HG03135 (cell line): ENCODE data around the gene PCNX2.

Experiments
- ATAC-seq: cut with Tn5 transposase; IDR thresholded peaks from one replicate; pipeline ENCODE4 v1.9.1; 2021; ENCODE audit warnings: mild to moderate bottlenecking, moderate library complexity; ENCODE audit not compliant: unreplicated experiment

The PCNX2 gene

DNA sequence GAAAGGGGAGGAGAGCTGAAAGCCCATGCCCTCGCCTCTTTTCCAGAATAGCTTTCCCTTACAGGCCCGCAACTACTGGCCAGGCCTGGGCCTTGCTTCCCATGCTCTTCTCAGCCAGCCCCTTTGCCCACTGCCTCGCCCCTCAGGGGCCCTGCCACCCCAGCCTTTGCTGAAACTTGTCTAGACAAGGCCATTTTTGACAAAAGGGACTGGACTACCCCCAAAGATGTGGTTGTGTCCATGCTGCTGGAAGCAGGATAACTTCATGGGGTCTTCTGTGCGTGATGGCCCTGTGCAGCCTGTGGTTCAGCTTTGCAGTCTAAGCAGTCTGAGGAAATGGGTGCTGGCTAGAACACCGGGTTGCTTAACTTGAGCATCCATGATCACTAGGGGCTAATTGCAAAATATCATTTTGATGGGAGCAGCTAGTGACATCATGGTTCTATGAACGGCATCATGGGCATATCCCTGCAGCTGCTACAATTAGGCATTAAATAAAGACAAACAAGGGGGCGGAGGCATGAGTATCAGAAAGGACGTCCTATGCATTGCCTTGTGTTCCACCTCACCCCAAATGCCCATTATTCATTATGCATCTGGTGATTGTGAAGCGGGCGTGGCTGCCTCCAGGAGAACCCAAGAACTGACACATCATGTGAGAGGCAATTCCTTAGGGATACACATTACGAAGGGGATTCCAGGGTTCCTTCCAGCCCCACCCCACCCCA, 308.3 kb downstream of the PCNX2 start:
- no peak for ATAC-seq

DNA sequence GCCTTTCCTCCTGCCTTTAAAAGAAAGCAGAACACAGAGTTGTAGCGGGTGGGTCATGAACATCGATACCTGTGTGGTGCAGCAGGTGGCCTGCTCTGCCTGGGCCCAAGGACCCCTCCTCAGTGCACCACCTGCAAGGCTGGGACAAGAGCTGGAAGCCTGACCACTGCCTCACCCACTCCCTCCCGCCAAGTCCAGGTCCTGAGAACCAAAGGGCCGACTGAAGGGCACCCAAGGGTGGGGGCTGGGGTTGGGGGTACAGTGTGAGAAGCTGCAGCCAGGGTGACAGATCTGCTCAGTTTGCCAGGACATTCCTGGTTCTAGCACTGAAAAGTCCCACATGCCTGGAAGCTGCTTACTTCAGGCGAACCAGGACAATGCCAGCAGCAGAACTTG, 309.0 kb downstream of the PCNX2 start:
- no peak for ATAC-seq

DNA sequence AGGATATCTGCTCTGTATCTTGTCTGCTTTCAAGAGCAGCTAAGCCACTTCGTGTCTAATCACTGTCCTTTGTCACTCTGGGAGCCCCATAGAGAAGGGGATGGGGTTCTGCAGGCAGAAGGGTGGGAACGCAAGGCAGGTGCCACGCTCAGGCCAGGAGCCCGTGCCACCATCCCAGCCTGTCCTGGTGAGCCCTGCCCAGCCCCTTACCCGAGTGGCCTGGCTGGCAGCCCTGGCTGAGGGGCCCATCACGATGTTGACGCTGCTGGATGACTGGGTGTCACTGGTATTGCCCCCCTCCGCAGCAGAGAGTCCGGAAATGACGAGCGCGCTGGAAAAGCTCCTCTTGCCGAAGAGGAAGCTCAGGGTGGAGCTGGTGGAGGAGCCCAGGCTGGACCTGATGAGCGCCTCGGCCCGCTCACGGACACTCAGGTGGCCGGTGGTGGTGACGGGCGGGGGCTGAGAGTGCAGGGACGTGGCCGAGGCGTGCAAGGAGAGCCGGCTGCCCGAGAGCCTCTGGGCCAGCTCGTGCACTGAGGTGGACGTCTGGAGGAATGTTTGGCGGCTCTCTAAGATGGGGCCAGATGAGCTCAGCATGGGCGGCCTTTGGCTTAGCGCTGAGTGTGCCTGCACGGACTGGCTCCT, 309.5 kb downstream of the PCNX2 start:
- no peak for ATAC-seq

DNA sequence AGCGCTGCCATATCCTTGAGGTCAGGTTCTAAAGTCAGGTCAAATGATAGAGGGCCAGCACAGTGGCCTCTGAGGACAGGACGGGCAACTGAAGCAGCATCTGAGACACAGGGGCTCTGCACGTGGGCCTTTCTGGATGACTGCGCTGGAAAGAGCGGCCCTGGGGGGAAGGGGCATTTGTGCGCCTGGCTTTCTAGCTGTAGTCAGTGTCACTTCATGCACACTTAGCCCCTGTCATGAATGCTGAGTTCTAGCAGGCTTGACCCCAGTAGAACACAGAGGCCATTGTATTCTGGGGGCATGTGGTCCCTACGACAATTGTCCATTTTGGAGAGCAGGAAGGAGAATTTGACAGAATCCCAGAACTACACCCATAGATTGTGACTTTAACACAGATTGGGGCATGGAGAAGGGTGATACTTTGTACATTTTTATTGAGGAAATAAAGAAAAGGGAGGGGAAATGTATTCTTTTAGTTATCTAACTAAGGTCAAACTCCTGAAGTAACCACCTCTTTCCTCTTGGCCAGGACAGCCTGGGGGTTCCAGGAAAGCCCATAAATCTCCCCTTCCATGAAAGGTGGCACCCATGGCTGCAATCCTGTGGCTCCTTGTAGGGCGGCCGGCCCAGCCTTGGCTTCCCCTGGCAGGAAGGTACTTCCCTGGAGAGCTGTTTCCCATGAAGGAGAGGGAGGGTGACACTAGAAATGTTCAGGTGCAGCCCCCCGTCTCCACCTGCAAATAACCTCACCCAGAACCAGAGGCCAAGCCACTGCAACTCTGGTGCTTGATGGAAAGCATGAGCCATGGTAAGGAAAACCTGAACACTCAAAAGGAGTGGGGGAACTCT, 310.7 kb downstream of the PCNX2 start:
- no peak for ATAC-seq

DNA sequence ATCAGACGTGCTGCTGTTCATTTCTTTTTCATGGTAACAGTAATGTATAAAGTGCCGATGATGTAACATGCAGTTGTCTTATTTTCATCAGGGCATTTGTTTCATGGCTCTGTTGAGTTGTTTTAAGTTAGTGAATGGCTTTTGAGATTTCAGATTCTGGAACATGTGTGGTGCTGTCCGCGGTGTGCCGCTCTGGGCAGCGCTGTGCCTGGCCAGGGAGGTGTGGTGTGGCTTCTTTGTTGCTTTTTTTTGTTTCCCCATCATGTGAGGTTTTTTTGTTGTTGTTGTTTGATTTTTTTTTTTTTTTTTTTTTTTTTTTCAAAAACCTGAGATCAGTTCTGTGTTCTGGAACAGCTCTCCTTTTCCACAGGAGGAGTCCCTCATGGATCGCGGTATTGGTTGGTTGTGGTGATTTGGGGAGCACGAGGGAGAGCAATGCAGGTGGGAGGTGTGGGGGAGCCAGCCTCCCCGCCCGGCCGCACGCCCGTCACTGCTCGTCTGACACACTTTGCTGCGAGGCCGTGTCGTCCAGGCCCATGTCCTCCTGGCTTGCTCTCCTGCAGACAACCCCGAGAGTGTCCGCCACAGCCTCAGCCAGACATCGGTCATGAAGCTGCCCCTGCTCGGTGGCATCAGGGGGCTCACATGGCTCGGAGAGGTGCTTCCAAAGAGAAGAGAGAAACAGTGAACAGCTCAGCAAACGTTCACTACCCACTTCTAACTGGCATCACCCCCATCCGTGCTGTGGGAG, 311.5 kb downstream of the PCNX2 start:
- no peak for ATAC-seq

DNA sequence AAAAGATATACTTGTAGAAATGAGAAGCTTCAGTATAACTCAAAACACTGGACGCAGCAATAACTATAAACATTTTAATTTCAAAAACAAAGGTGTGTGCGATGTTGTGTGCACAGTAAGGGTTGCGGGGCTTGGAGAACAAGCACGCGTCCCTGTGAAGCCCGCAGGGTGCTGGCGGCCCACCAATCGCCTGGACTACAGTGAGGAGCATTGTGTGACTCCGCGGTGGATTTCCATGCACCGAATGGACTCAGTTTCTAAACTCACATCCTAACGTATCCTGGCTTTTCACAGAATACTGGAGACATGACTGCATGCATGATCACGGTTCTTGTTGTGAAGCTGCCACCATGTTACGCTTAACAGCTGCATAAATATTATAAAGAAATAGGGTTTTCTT, 312.1 kb downstream of the PCNX2 start:
- ATAC-seq, result no peak

DNA sequence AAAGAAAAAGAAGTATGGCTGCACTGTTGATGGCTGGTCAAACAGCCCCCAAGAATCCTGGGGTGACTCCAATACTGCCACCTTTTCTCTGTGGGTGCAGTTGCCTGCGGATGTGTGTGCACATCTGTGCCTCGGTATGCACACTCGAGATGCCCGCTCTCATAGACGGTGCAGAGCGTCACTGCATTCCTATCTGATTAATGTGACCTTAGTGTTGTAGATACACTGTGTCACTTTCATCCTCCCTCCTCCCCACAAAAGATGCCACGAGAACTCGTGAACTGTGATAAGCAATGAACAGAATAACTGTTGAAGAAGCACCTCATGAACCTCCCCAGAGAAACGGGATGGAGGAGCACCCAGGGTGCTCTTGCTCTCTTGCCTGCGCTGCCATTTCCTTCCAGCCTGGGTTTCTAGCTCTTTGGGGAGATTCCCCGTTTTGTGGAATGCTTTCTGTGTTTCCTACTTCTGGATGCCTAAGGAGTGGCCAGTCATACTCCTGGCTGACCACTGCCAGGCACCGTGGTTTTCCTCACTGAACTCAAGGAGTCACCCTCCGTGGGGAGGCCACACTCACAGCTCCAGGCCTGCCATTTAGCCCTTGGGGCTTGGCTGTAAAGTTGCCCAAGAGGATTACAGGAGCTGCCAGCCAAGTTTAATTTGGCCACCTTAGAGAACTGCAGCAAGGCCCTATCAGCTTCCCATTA, 313.1 kb downstream of the PCNX2 start:
- no peak for ATAC-seq

DNA sequence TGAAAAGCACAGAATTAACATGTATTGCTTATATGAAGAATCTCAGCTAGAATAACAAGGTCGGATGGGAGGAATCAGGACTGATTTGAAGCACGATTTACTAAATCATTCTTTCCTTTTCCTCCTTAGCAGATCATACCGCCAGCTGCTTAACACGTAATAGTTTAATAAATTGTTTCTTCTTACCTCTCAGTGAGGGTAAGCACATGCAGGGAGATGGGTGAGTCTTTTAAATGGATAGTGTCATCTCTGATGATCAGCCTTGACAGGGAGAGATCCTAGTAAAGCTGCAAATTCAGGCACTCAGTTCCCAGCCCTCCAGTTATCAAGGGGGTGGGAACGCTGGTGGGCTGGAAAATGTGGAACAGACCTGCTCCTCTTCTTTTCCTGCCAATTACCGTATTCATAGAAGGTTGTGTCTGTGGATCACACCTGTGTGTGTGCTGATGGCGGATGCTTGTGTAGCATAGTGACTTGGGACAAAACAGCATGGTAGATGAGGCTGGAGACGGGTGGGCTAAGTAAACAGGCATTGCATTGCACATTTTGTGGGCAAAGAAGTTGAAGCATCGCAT, 314.5 kb downstream of the PCNX2 start:
- ATAC-seq, result no peak

DNA sequence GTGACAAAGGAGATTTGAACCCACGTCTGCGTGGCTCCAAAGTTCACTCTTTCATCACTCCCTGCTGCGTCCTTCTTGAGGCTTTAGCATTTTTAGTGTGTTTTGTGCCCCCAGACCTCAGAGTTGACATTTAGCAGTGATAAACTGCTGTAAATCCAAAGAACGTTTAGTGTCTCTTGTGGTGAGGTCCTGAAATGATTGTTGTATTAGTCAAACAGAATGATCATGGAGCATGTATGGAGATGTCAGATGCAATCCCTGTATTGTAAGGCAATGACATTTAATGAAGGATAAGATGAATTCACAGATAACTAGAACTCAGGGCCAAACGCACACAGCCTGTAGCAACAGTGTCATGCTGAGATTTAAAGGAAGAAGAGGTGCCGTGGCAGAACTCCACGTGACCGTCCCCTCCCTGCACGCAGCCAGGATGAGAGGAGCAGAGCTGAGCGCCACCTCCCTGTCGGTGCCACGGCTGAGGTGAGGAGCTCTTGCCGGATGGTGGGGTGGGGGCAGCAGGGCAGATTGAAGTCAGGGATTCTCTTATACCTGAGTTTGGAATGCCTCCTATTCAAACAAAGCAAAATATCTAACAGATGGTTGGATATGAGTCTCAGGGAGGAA, 315.1 kb downstream of the PCNX2 start:
- ATAC-seq, result no peak

DNA sequence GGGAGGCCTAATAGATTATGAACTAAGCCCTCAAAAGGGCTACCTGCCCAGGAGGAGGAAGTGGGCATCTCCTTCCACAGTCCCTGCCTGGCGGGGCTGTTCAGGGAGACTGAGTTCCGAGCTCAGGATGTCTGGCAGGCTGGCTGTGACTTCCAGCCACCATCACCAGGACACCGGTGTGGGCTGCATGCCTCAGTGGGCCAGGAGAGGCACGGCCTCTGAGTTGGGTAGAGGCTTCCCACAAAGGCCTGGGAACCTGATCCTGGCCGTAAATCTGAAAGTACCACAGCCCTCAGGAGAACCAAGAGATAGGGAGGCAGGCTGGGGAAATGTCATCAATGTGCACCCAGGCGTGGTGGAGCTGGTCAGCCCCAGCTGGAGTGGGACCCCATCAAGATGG, 316.0 kb downstream of the PCNX2 start:
- ATAC-seq, result no peak

DNA sequence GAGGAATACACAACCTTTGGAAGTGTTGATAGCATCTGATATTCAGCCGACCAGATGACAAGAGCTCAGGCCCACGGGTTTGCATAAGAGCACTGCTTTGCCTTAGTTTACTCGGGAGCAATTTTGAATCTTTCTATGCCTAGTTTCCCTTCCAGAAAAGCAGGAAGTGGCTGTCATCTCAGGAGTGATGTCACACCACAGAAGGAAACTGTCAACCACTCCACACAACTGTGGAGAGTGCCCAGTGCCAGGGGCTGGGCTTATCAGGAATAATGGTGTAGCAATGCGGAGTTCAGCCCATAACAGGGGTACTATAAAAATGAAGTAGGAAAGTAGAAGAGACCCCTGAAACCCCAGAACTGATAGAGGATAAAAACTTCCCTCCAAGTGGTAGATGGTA, 316.7 kb downstream of the PCNX2 start:
- ATAC-seq, result no peak

DNA sequence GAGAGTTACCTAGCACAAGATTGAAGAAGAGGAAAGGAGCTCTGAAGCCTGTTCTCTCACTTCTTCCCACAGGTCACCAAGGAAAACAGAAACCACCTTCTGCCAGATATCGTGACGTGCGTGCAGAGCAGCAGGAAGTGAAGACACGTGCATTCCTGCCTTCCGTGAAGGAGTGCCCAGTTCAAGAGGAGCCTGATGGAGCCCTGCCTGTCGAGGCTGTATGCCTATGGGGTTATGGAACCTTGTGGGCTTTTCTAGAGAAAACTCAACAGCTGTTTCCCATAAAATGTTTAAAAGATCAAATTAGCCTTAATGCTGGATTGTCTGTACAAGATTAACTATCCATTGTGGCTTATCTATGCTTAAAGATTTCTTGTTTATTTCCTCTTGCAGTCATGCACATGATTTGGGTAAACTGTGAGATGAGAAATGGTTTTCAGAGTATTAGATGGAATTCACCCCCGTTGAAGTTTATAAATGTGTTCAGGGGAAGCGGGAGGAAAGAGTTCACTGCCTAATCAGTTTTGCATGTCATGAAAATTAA, 317.4 kb downstream of the PCNX2 start:
- ATAC-seq, result no peak

DNA sequence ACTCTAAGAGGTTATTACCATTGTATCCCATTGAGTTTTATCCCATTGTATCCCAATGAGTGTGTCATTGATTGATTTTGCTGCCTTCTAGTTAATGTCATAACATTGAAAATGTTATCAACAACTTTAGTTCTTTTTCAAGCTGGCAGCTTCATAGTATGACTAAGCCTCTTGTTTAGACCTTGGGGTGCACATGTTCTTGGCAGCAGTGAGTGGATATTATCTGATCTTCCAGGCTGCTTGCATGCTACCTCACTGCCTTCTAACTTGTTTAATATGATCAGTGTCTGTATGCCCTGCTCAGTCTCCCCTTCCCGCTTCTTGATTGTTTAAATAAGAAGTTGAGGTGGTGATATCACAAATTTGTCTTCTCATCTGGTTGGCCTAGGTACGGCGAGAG, 320.6 kb downstream of the PCNX2 start:
- no peak for ATAC-seq

DNA sequence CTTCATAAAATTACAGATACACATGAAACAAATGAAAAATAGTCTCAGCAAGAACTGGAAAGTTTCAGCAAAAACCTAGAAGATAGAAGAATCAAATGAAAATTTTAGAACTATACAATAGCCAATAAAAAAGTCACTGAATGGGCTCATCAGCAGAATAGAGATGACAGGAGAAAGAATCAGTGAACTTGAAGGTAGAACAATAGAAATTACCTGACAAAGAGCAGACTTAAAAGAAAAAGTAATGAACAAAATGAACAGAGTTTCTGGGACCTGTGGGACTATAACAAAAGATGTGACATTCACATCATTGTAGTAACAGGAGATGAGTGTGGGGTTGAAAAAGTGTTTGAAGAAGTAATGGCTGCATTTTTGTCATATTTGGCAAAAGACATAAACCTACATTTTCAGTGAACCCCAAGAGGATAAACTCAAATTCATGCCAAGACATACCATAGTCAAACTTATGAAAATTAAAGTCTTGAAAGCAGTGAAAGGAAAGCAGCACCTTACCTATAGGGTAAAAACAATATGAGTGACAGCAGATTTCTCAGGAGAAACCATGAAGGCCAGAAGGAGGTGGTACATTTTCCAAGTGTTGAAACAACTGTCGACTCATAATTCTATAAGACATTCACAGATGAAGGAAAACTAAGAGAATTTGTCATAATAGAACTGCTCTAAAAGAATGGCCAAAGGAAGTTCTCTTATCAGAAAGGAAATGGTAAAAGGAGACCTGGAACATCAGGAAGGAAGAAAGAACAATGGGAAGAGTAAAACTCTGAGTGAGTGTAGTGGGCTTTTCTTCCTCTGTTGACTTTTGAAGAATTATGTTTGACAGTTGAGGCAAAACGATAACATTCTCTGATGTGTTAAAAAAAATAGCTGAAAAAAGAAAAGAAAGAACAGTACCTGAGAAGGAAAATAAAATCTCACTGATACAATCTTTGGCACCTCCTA, 321.6 kb downstream of the PCNX2 start:
- no peak for ATAC-seq

DNA sequence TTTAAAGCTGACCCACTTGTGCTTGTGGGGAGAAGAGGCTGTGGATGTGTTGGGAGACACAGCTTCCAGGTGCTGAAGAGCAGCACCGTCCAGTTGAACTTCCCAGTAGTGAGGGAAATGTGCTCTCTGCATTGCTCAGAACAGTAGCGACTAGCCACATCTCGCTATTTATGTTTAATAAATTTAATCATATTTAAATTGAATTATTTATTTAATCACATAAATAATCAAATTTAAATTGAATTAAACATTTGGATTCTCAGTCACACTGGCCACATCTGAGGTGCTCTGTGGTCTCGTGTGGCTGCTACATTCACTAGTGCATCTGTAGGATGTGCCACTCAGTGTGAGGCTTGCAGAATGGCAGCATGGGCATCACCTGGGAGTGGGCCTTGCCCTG, 325.0 kb downstream of the PCNX2 start:
- no peak for ATAC-seq

DNA sequence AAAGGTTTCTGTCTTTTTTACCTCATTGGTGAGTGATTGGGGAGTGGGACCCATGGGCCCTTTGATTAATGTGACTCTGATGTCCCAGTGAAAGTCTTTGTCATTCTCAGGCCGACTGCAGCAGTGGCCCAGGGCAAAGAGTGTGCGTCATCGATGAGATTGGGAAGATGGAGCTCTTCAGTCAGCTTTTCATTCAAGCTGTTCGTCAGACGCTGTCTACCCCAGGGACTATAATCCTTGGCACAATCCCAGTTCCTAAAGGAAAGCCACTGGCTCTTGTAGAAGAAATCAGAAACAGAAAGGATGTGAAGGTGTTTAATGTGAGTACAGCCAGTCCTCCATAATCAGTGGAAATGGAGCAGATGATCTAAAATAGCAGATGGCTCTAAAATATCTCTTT, 325.7 kb downstream of the PCNX2 start:
- ATAC-seq, result no peak

DNA sequence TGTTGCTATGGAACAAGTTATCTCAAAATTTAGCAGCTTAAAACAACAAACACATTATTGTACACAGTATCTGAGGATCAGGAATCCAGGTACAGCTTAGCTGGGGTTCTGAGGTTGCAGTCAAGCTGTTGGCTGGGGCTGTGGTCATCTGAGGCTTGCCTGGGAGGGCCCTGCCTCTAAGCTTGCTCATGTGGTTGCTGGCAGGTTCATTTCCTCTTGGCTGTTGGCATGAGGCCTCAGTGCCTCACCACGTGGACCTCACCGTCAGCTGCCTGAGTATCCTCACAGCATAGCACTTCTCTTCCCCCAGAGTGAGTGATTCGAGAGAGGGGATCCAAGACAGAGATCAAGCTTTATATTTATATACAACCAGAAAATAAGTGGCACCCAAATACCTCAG, 326.6 kb downstream of the PCNX2 start:
- no peak for ATAC-seq

DNA sequence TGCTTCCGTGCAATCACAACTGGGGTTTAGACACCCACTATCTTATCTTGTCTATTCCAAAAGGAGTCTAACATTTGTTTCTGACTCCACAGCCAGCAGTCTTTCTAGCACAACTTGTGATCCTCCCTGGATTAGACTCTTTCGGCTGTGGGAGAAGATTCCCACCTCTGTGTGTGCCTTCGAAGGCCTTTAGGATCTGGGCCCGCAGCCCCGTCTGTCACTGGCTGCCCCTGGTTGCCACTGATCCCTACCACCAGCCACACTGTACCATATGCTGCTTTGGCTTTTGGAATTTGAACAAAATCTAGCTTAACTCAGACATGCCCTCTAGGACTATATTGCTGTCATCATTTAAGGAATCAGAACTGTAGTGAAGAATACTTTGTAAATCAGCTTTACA, 327.1 kb downstream of the PCNX2 start:
- ATAC-seq, result no peak
